Type B pancreatic cell (in vitro differentiated cells): Measurements from ENCODE around the gene ELP5. TPM values are rescaled to one million over a fixed set of nuclear protein-coding genes. Genes with fewer than 3 reads are reported as not detected.

ENCODE experiments used
- DNase-seq: peaks from one replicate; pipeline ENCODE4 v3.0.0; 2021; ENCODE audit warnings: mixed read lengths; ENCODE audit not compliant: unreplicated experiment; ENCODE audit errors: extremely low spot score
- H3K27ac Mint-ChIP-seq: 2 replicates; pipeline ENCODE4 v1.8.0; 2021; ENCODE audit warnings: mild to moderate bottlenecking, mixed read lengths
- H3K27me3 Mint-ChIP-seq: 2 replicates; pipeline ENCODE4 v1.8.0; 2021; ENCODE audit warnings: mixed read lengths
- H3K36me3 Mint-ChIP-seq: 2 replicates; pipeline ENCODE4 v1.8.0; 2021; ENCODE audit warnings: mixed read lengths
- H3K4me1 Mint-ChIP-seq: one replicate; pipeline ENCODE4 v1.8.0; 2021; ENCODE audit warnings: mixed read lengths; ENCODE audit not compliant: unreplicated experiment
- H3K4me3 Mint-ChIP-seq: 2 replicates; pipeline ENCODE4 v1.8.0; 2021; ENCODE audit warnings: mild to moderate bottlenecking, mixed read lengths
- H3K9me3 Mint-ChIP-seq: 2 replicates; pipeline ENCODE4 v1.8.0; 2021; ENCODE audit warnings: mixed read lengths
- total RNA-seq: library from RNA; stranded (reverse); gene quantifications from 2 replicates; pipeline ENCODE4 v1.2.1, GENCODE V29; 2021; ENCODE audit warnings: low replicate concordance
- TF ChIP-seq, protein P1 (sequence below): fragments of 200-600 bp; sonication (generic); conservative IDR thresholded peaks from 2 replicates; pipeline ENCODE4 v1.5.0; 2021; ENCODE audit warnings: antibody characterized with exemption, mild to moderate bottlenecking

The ELP5 gene
- total RNA-seq, 1 donor from 2014 or later, result 55.7 TPM

DNA sequence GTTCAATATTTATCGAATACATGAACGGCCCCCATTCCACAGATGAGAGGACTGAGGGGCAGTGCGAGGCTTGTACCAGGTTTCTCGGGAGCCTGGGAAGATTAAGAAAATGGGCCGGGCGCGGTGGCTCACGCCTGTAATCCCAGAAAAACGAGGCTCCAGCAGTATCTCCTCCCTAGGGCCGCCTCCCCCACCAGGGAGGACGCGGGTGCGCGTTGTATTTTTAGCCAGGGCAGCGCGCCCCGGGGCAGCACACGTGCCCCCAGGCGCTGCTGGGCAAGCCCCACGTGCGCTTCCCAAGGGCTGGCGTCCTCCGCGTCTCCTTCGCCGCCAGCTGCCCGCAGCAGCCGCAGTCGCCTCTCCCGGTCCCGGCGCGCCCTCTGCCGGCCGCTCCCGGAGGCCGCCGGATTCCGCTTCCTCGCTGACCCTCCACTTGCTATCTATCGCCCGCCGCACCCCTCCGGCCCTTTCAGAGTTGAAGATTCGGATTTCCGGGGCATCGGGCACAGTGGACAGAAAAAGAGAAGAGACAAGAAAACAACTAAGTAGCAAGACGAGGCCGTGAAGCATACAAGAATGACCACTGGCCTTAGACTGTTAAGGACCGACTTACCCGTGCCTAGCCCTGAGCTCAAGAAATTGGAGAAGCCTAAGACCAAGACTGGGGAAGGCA is 44.3 kb downstream of the ELP5 start:
- H3K9me3 Mint-ChIP-seq, result no peaks in the 10 kb centered on the region
- TF ChIP-seq, protein P1, sequence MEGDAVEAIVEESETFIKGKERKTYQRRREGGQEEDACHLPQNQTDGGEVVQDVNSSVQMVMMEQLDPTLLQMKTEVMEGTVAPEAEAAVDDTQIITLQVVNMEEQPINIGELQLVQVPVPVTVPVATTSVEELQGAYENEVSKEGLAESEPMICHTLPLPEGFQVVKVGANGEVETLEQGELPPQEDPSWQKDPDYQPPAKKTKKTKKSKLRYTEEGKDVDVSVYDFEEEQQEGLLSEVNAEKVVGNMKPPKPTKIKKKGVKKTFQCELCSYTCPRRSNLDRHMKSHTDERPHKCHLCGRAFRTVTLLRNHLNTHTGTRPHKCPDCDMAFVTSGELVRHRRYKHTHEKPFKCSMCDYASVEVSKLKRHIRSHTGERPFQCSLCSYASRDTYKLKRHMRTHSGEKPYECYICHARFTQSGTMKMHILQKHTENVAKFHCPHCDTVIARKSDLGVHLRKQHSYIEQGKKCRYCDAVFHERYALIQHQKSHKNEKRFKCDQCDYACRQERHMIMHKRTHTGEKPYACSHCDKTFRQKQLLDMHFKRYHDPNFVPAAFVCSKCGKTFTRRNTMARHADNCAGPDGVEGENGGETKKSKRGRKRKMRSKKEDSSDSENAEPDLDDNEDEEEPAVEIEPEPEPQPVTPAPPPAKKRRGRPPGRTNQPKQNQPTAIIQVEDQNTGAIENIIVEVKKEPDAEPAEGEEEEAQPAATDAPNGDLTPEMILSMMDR, result peak; percentile 97
- peaks cover 49% of the 10 kb centered on the region for H3K27me3 Mint-ChIP-seq
- H3K4me3 Mint-ChIP-seq, result peak overlapping the region; percentile 70
- no peaks in the 10 kb centered on the region for H3K36me3 Mint-ChIP-seq
- H3K4me1 Mint-ChIP-seq, result peaks cover 19% of the 10 kb centered on the region
- peak overlapping the region; percentile 68 for H3K27ac Mint-ChIP-seq
- DNase-seq, result peak; percentile 90

DNA sequence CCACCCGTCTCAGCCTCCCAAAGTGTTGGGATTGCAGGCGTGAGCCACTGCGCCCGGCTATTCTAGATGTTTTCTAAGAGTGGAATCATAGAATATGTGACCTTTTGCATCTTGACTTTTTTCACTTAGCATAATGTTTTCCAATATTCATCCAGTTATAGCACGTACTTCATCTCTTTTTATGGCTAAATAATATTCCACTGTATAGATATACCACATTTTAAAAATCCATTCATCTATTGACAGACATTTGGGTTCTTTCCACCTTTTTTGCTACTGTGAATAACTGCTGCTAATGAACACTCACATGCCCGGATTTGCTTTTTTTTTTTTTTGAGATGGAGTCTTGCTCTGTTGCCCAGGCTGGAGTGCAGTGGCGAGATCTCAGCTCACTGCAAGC is 52.2 kb downstream of the ELP5 start:
- Mint-ChIP-seq H3K4me1 (peaks cover 6% of the 10 kb centered on the region), H3K4me3 (no peak overlapping the region), H3K27me3 (peaks cover 10% of the 10 kb centered on the region), H3K36me3 (peaks cover 7% of the 10 kb centered on the region), H3K9me3 (no peaks in the 10 kb centered on the region), H3K27ac (no peak overlapping the region)
- DNase-seq, result no peak
- TF ChIP-seq, protein P1, result no peak

- Mint-ChIP-seq H3K4me1 (peaks cover 24% of the 10 kb centered on the region), H3K27me3 (no peaks in the 10 kb centered on the region), H3K36me3 (peaks cover 26% of the 10 kb centered on the region), H3K9me3 (no peaks in the 10 kb centered on the region), H3K27ac (peak within 1 kb of the TSS; percentile 99), H3K4me3 (peak within 1 kb of the TSS; percentile 98)
- DNase-seq, result peak; percentile 100
- TF ChIP-seq, protein P1, result no peak
These were observed 55.1 kb downstream of the ELP5 start, which contains the start of gene EIF5A for GRCh38 chr17:7306911-7307685. Gene EIF5A (plus strand): TSS chr17:7307628. CDS start chr17:7309636, 2,008 bp downstream.

GRCh38 chr17:7307686-7308624 is 55.9 kb downstream of the ELP5 start:
- H3K36me3 Mint-ChIP-seq, result peaks cover 26% of the 10 kb centered on the region
- peaks cover 30% of the 10 kb centered on the region for H3K4me1 Mint-ChIP-seq
- no peaks in the 10 kb centered on the region for H3K27me3 Mint-ChIP-seq
- TF ChIP-seq, protein P1, result peak; percentile 49
- H3K9me3 Mint-ChIP-seq, result no peaks in the 10 kb centered on the region
- peak overlapping the region; percentile 99 for H3K27ac Mint-ChIP-seq
- no peak for DNase-seq
- peak overlapping the region; percentile 98 for H3K4me3 Mint-ChIP-seq
